Measurements from ENCODE around the gene ERVH48-1.
"Not testable (repeated sequence)": the region's sequence is repeated elsewhere in the genome, so short reads cannot be mapped to it uniquely, and the experiment has no call there.

Gene ERVH48-1

DNA sequence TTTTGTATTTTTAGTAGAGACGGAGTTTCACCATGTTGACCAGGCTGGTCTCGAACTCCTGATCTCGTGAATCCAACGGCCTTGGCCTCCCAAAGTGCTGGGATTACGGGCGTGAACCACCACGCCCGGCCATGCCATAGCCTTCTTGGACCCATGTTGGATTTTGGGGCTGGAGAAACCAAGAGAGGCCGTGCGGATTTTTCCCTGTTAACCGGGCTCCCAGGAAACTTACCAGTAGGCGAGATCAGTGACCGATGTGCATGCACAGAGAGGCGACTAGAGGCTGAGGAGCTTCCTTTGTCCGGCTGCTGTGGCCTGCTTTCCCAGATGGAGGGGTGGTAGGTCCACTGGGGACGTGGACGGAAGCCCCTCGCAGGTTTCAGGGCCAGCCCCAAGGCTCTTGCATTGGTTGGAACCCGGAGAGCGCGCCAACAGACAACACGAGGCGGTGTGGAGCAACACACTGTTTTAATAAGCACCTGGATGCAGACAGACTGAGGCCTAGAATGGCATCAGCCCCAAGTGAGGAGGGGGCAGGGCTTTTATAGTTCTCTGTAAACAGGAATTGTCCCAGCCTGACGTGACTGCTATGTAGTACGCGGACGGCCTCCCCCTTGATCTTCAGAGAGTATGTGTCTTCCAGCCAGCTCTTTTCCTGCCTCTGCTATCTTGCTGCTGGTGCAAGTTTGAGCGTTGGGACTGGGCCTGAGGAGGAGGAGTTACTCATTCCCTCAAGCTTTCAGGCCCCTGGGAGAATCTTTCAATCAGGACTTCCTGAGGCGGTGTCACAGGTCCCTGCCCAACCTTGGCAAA is at the start of gene ERVH48-1:
Gene ERVH48-1 (minus strand): TSS at position 517 of the 813 bp plus-strand sequence. CDS start 6,624 bp downstream, outside the sequence.
- DNase-seq, result no peak

DNA sequence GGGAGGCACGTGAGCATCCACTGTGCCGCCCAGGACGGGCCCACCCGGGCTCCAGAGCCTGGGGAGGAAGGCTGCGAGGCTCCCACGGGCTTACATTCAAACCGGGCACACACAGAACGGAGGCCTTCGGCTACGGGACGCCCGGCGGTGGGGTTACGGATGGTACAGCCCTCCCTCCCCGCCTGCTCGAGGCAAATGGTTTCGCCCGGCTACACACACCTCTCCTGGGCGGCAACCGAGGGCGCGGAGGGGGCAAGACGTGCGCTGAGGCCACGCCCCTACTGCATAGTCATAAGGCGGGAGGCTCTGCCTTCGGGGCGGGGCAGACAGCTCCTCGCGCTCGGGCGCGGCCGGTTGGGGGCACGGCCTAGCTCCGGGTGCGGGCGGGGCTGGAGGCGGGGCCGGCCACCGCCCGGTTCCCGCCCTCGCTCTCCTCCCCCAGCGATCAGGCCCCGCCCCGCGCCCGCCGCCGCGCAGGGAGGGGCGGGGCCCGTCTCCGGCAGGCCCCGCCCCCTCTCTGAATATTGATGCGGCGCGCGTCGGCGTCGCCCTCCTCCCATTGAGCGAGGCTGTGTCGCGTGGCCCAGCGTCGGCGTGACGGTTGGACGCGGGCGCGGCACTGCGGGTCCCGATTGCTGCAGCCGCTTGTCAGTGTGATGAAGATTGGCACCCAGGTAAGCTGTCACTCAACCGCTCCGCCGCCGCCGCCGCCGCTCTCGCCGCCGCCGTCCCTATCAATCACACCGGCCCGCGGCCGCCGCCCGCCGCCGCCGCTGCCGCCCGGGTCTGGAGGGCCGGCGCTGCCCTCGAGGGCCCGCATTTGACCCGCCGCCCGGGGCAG is 48.8 kb upstream of the ERVH48-1 start, which contains the start of gene PKNOX1:
Gene PKNOX1 (plus strand): TSS at position 572 of the 841 bp plus-strand sequence. CDS start 29,820 bp downstream, outside the sequence.
- peak; percentile 99 for DNase-seq

DNA sequence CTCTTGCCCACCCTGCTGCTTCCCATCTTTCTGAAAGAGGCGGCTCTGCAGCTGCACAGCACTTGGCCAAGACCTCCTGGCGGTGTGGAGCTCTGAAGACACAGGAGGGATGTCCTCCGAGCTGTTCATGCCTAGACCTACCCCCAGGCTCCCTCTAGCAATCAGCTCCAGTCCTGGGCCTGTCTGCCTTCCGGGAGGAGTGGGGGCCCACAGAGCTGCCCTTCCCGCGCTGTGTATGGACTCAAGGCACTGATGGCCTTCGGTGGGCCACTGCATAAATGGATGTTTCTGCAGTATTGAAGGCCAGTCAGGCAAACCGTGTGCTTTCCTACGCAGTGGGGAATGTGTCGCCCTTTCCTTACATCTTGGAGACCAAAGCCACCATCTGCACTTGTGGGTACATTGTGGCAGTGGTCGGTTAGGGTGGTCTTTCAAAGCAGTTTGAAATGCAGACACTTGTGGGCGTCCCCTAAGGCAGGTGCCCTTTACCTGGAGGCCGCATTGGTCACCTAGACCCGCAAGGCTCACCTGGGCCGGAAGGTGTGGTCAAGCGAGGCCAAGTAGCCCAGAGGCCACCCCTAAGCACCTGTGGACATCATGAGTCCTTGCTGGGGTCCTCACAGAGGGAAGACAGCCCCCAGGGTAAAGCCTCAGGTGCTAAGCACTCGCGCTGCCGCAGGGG is 48.0 kb upstream of the ERVH48-1 start:
- no peak for DNase-seq

DNA sequence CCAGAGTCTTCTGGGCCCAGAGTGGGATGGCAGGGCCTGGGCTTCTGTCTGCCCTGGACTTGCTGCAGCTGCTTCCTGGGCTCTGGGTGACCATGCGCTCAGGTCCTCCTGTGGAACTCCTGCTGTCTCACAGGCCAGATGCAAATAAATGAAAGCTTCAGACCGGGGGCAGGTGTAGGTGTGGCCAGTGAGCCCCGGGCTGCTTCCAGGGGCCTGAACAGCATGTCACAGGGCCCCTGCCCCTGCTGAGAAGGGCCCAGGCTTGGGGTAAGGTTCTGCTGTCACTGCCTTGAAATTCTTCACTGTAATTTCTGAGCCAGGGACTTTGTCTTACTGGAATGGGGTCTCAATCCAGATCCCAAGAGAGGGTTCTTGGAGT is 46.5 kb upstream of the ERVH48-1 start:
- DNase-seq, result no peak

DNA sequence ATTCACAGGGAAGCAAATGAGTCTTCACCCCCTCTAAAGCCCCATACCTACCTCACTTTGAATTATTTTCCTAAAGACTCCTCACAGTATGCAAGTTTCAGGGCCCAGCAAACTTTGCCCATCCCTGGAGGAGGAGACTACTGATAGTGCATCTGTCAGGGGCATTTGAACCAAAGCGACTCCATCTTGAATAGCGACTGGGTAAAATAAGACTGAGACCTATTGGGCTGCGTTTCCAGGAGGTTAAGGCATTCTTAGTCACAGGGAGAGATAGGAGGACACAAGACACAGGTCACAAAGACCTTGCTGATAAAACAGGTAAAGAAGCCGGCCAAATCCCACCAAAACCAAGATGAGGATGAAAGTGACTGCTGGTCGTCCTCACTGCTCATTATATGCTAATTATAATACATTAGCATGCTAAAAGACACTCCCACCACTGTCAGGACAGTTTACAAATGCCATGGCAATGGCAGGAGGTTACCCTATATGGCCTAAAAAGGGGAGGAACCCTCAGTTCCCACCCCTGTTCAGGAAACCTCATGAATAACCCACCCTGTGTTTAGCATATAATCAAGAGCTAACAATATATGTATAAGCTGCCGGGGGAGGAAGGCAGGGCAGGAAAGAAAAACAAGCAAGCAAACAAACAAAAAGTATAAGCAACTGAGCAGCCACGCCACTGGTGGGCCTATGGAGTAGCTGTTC is 45.7 kb upstream of the ERVH48-1 start:
- DNase-seq, result no peak

DNA sequence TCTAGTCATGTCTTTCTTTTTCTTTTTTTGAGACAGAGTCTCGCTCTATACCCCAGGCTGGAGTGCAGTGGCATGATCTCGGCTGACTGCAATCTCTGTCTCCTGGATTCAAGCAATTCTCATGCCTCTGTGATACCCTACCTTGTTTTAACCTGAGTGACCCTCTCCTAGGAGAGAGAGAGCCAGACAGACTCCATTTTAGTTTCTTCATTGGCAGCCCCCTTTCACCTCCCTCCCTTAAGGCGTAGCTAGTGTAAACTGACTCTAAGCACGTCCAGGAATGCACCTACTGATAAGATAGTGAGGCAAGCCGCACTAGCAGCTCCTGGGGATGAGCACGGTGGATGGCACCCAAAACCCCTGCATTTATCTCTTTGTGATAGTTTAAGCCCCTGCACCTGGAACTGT is 43.8 kb upstream of the ERVH48-1 start:
- no peak for DNase-seq

DNA sequence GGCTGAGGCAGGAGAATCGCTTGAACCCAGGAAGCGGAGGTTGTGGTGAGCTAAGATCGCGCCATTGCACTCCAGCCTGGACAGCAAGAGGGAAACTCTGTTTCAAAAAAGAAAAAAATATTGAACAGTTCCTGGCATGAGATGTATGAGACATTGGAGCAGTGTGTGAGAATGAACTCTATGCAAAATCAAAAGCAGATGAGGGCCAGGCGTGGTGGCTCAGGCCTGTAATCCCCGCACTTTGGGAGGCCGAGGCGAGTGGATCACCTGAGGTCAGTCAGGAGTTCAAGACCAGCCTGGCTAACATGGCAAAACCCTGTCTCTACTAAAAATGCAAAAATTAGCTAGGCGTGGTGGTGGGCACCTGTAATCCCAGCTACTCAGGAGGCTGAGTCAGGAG is 42.2 kb upstream of the ERVH48-1 start:
- not testable (repeated sequence) for DNase-seq

DNA sequence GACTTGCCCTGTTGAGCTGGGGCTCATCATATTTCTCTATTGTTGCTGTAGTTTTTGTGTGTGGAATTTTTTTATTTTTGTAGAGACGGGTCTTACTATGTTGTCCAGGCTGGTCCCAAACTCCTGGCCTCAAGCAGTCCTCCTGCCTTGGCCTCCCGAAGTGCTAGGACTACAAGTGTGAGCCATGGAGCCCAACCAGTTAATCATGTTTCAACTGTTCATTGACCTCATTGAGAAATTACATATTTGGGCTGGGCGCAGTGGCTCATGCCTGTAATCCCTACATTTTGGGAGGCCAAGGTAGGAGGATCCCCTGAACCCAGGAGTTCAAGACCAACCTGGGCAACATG is 39.8 kb upstream of the ERVH48-1 start:
- DNase-seq, result no peak

DNA sequence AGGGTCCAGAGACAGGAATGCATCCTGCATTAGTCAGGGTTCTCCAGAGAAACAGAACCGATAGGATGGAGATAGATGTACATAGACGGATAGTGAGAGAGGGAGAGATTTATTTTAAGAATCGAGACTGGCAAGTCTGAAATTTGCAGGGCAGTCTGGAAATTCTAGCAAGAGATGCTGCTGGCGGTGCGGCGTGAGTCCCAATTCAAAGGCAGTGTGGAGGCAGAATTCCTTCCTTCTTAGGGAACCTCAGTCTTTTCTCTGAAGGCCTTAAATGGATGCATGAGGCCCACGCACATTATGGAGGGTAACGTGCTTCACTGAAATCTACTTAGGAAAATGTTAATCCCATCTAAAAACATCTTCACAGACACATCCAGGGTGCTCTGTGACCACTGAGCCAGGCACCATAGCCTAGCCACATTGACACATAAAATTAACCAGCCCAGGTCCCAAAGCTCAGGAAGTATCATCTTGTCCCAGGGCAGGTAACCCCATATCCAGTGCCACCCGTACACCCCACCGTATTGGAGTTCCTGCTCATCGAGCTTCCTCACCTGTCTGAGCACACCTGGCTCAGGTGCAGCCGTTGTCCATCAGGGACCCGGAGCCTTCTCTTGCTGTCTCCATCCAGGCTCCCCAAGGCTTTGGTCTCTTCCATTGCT is 39.2 kb upstream of the ERVH48-1 start:
- no peak for DNase-seq

DNA sequence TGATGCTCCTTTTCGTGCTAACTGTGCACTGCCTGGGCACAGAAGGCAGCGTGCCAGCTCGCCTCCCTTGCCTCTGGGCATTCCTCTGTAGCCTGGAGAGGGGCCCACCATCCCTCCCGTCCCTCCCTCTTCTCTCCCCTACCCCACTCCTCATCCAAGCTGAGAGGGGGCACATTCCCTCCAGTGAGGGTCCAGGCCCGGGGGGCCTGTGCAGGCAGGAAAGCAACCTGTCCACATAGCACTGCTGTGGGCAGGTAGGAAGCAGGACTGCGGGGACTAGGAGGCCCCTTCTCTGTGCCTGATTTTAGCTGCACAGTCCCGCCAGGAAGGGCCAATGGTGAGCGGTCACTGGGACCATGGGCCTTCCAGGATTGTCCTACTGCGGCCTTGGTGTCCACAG is 38.7 kb upstream of the ERVH48-1 start:
- no peak for DNase-seq

DNA sequence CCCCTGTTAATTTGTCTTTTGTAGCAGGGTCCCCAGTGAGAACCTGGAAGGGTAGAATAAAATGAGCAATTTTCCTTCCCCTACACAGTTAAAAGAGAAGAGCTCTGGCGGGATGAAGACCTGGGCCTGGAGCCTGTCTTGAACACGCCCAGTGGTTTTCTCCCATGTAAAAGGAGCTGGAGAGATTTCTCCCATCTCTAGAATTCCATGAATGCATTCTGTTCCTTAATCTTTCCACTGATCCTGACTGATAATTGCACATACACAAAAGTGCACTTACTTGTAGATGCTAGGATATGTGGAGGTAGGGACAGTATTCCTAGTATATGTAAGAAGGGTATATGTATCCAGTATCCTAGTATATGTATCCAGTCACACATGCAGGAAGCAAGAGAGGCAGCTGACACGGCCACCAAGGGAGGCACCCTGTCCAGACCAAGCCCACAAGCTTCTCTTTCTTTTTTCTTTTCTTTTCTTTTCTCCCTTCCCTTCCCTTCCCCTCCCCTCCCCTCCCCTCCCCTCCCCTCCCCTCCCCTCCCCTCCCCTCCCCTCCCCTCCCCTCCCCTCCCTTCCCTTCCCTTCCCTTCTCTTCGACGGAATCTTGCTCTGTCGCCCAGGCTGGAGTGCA is 37.1 kb upstream of the ERVH48-1 start:
- DNase-seq, result no peak

DNA sequence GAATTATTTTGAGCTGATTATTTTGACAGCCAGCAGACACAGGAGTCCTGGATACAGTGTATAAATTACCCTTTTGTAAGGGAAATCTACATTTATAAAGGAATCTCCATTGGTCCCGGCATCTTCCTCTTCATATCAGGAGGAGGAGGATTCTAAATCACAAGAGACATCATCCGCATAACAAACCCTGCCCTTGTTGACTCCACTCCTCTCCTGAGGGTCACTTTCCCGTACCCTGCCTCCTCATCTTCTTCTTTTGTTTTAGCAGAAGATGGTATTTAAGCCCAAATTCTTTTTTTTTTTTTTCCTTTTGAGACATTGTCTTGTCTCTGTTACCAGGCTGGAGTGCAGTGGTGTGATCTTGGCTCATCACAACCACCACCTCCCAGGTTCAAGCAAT is 34.3 kb upstream of the ERVH48-1 start:
- DNase-seq, result no peak

DNA sequence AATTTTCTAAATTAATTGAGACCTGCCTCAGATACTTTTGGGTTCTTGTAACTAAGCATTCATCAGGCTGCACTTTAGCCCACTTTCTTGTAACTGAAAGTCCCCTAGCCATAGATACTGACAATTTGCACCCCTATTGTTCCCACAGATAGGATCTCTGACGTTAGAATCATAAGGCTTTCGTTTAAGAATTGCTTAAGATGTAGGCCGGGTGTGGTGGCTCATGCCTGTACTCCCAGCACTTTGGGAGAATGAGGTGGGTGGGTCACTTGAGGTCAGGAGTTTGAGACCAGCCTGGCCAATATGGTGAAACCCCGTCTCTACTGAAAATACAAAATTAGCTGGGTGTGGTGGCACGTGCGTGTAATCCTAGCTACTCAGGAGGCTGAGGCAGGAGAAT is 32.7 kb upstream of the ERVH48-1 start:
- not testable (repeated sequence) for DNase-seq

DNA sequence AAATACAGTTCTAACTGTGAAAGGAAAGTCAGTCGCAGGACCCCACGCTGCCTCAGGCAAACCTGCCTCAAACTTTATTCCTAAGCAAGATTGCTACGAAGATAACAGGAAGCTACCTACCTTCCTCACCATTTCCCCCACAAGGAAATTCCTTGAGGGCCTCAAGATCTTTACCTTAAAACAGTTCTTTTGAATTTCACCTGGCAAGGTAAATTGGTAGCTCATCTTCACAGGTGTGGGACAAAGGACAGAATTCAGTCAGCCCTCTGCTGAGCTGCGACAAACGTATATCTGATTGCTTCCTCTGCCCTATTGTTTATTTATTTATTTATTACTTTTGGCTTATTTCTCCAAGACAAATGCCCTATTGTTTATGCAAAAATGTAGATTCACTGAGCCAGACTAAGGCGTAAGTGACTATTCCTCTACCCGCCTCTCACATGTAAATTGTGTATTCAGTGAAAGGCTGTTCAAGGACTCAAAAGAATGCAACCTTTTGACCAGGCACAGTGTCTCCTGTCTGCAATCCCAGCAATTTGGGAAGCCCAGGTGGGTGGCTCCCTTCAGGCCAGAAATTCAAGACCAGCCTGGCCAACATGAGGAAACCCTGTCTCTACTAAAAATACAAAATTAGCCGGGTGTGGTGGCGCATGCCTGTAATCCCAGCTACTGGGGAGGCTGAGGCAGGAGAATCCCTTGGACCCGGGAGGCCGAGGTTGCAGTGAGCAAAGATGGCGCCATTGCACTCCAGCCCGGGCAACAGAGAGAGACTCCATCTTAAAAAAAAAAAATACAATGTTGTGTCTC is 31.6 kb upstream of the ERVH48-1 start:
- no peak for DNase-seq

DNA sequence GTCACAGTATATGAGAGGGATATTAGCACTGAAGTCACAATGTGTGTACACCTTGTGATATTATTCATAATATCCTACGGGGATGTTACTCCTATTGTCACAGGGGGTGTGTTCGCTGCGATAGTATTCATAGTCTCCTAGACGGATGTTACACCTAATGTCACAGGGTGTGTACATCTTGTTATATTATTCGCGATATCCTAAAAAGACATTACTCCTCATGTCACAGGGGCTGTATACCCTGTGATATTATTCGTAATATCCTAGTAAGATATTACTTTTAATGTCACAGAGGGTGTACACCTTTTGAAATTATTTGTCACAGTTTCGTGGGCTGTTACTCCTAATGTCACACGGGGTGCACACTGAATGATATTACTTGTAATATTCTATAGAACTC is 25.8 kb upstream of the ERVH48-1 start:
- not testable (repeated sequence) for DNase-seq

DNA sequence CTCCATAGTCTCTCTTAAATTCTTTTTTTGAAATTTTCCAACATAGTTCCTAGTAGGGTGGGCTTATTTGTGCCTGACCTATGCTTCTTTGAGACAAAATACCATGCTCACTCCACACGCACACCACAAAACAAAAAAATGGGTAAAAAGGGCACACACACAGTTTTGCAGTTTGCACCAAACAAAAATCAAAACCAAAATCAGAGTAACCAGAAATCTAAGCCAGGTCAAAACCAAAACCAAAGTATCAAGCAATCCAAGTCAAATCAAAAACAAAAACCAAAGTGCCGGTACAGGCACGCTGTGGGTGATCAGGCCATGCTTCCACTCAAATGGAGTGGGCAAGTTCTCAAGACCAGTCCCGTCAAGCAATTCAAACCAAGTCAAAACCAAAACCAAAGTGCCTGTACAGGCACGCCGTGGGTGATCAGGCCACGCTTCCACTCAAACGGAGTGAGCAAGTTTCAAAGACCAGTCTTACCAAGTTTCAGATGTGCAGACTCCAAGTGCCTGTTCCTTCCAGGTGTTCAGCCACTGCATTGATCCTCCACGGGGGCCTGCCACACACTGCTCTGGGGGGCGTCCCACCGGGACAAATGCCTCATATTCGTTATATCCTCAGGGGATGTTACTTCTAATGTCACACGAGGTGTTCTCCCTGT is 23.8 kb upstream of the ERVH48-1 start:
- DNase-seq, result not testable (repeated sequence)

DNA sequence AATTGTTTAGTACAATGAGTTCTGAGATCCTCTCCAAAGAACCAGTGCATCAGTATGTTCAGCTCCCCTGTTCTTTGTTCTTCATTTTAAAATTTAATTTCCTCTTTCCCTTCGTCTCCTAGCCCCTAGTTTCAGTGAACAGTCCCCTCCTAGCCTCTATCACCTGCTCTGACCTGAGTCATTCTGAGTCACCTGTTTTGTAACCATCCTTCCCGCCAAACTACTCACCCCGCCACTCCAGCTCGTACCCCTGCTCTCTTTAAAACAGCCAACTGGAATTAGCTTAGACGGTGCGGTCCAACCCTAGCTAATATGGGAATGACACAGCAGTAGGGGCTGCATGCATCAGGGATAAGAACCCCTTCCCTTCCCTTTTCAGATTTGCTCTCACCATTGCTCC is 16.8 kb upstream of the ERVH48-1 start:
- no peak for DNase-seq

DNA sequence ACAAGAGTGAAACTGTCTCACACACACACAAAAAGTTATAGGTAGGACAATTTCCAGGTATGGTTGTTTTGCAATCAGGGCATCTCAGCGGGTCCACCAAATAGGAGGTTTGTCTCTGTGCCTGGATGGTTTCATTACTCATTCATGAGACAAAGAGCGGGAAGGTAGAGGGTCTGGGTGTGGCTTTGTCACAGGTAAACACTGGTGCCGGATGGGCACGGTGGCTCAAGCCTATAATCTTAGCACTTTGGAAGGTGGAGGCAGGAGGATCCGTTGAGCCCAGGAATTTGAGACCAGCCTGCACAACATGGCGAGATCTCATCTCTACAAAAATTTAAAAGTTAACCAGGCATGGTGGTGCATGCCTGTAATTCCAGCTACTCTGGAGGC is 16.3 kb upstream of the ERVH48-1 start:
- no peak for DNase-seq

DNA sequence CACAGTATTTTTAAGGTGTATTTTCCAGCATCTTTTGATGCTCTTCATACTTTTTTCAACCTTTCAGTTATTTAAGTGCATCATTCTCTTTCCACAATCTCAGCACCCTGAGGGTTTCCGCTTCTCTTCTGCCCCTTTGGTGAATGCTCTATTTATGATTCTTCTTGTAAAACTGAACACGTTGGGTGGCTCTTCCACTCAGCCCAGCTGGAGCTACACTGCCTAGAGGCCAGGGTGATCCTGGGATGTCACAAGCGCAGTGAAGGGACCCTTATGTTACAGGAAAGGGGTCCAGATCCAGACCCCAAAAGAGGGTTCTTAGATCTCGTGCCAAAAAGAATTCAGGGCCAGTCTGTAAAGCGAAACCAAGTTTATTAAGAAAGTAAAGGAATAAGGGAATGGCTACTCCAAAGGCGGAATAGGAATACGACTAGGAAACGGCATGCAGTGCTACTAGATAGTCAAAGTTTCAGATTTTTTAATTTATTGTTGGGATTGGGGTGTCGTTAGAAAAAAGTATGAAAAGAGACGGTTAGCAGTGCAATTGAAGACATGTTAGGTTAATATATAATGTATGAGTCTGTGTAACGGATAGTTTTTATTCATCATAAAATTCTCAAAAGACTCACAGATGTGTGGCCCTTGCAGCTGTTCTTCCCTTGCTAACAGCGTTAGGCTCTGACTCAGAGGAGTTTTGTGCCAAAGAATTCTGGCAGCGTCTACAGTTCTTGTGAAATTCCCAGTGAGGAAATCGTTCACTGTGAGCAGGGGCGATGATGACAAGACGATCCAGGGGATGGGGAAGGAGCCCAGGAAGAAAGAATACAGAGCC is 14.4 kb upstream of the ERVH48-1 start:
- DNase-seq, result peak; percentile 89

All from left hindlimb (tissue), 1 donor.